DND-41 (cell line): ENCODE data around the gene RNF152.

Experiments used
- ATAC-seq: fragments of 200-7000 bp; cut with Tn5 transposase; 3 replicates; pipeline ENCODE4 v1.9.1; 2021; ENCODE audit warnings: low read depth; ENCODE audit not compliant: insufficient read depth
- DNase-seq: peaks from one replicate; pipeline ENCODE4 v3.0.0-alpha.2; 2020
- H2AFZ ChIP-seq: 2 replicates; pipeline ENCODE4 v1.6.0; 2012; ENCODE audit warnings: low read depth, low read length
- H3K27ac ChIP-seq: 2 replicates; pipeline ENCODE4 v1.5.1; 2012; ENCODE audit warnings: low read length, inconsistent platforms
- H3K27me3 ChIP-seq: fragments of 200-600 bp; sonication (generic); 2 replicates; pipeline ENCODE4 v1.6.0; 2012; ENCODE audit warnings: low read length, mild to moderate bottlenecking, inconsistent platforms; ENCODE audit not compliant: insufficient read depth, poor library complexity
- H3K36me3 ChIP-seq: 2 replicates; pipeline ENCODE4 v1.5.1; 2012; ENCODE audit warnings: low read length, inconsistent platforms; ENCODE audit not compliant: insufficient read depth
- H3K4me1 ChIP-seq: 2 replicates; pipeline ENCODE4 v1.5.1; 2012; ENCODE audit warnings: mild to moderate bottlenecking, low read length; ENCODE audit not compliant: insufficient read depth
- H3K4me2 ChIP-seq: 2 replicates; pipeline ENCODE4 v1.6.0; 2012; ENCODE audit warnings: mild to moderate bottlenecking, moderate library complexity, low read length, inconsistent platforms; ENCODE audit not compliant: insufficient read depth
- H3K4me3 ChIP-seq, 2 experiments: fragments of 200-600 bp in 1 of 2; shearing (Covaris generic) in 1 of 2; 2 replicates each; pipeline ENCODE4 v1.5.1; 2012 to 2016; ENCODE audit warnings: inconsistent platforms in 2 of 2, low read length in 2 of 2, mild to moderate bottlenecking in 2 of 2, low read depth in 1 of 2, moderate library complexity in 1 of 2
- H3K79me2 ChIP-seq: 2 replicates; pipeline ENCODE4 v1.6.0; 2012; ENCODE audit warnings: low read length, inconsistent platforms; ENCODE audit not compliant: insufficient read depth
- H3K9ac ChIP-seq: 2 replicates; pipeline ENCODE4 v1.6.0; 2012; ENCODE audit warnings: low read depth, mild to moderate bottlenecking, inconsistent platforms, low read length, moderate library complexity
- H3K9me3 ChIP-seq: 2 replicates; pipeline ENCODE4 v1.5.1; 2012; ENCODE audit warnings: low read length, moderate library complexity, mild to moderate bottlenecking, inconsistent platforms; ENCODE audit not compliant: insufficient read depth, severe bottlenecking
- H4K20me1 ChIP-seq: 2 replicates; pipeline ENCODE4 v1.6.0; 2012; ENCODE audit warnings: low read length; ENCODE audit not compliant: insufficient read depth
- EZH2 ChIP-seq: IDR thresholded peaks from 3 replicates; pipeline ENCODE4 v1.6.1; 2012; ENCODE audit warnings: borderline replicate concordance, low read depth, mild to moderate bottlenecking, moderate library complexity, low read length, inconsistent platforms; ENCODE audit not compliant: severe bottlenecking
- TF ChIP-seq, protein P1 (sequence below): IDR thresholded peaks from 2 replicates; pipeline ENCODE4 v1.5.1; 2012; ENCODE audit warnings: borderline replicate concordance, low read length, moderate library complexity, mild to moderate bottlenecking; ENCODE audit not compliant: poor library complexity, severe bottlenecking; ENCODE audit errors: extremely low read depth

RNF152 gene

GRCh38 chr18:61824733-61825363 is 68.0 kb downstream of the RNF152 start:
- ATAC-seq (no peak), DNase-seq (no peak)
- Histone ChIP-seq H3K9ac (no peak overlapping the region), H3K4me2 (no peak overlapping the region), H3K9me3 (no peaks in the 10 kb centered on the region), H4K20me1 (no peaks in the 10 kb centered on the region), H3K4me3 (no peak overlapping the region), H3K27ac (no peak overlapping the region), H3K79me2 (peaks cover 5% of the 10 kb centered on the region), H2AFZ (no peak overlapping the region), H3K4me1 (peaks cover 34% of the 10 kb centered on the region), H3K27me3 (no peaks in the 10 kb centered on the region), H3K36me3 (no peaks in the 10 kb centered on the region)
- TF ChIP-seq, protein P1, sequence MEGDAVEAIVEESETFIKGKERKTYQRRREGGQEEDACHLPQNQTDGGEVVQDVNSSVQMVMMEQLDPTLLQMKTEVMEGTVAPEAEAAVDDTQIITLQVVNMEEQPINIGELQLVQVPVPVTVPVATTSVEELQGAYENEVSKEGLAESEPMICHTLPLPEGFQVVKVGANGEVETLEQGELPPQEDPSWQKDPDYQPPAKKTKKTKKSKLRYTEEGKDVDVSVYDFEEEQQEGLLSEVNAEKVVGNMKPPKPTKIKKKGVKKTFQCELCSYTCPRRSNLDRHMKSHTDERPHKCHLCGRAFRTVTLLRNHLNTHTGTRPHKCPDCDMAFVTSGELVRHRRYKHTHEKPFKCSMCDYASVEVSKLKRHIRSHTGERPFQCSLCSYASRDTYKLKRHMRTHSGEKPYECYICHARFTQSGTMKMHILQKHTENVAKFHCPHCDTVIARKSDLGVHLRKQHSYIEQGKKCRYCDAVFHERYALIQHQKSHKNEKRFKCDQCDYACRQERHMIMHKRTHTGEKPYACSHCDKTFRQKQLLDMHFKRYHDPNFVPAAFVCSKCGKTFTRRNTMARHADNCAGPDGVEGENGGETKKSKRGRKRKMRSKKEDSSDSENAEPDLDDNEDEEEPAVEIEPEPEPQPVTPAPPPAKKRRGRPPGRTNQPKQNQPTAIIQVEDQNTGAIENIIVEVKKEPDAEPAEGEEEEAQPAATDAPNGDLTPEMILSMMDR, result no peak
- TF ChIP-seq EZH2, result no peak

- Histone ChIP-seq H3K27ac (no peak overlapping the region), H3K4me2 (no peak overlapping the region), H3K4me1 (peaks cover 34% of the 10 kb centered on the region), H3K4me3 (no peak overlapping the region), H3K9me3 (no peaks in the 10 kb centered on the region), H3K79me2 (peaks cover 8% of the 10 kb centered on the region), H3K9ac (no peak overlapping the region), H3K27me3 (no peaks in the 10 kb centered on the region), H2AFZ (no peak overlapping the region), H3K36me3 (no peaks in the 10 kb centered on the region), H4K20me1 (no peaks in the 10 kb centered on the region)
- no peak for TF ChIP-seq EZH2
- TF ChIP-seq, protein P1, result no peak
- DNase-seq (no peak), ATAC-seq (no peak)
These were observed 69.2 kb downstream of the RNF152 start for GRCh38 chr18:61823595-61823994.

- ATAC-seq, result no peak
- Histone ChIP-seq H3K4me2 (no peak overlapping the region), H3K79me2 (peaks cover 7% of the 10 kb centered on the region), H3K27ac (no peak overlapping the region), H3K4me1 (peaks cover 34% of the 10 kb centered on the region), H3K4me3 (no peak overlapping the region), H2AFZ (no peak overlapping the region), H3K36me3 (no peaks in the 10 kb centered on the region), H3K9ac (no peak overlapping the region), H4K20me1 (no peaks in the 10 kb centered on the region), H3K27me3 (no peaks in the 10 kb centered on the region), H3K9me3 (no peaks in the 10 kb centered on the region)
- DNase-seq, result no peak
- TF ChIP-seq, protein P1, result no peak
- no peak for TF ChIP-seq EZH2
These were observed 69.9 kb downstream of the RNF152 start for GRCh38 chr18:61822879-61823278.

DNA sequence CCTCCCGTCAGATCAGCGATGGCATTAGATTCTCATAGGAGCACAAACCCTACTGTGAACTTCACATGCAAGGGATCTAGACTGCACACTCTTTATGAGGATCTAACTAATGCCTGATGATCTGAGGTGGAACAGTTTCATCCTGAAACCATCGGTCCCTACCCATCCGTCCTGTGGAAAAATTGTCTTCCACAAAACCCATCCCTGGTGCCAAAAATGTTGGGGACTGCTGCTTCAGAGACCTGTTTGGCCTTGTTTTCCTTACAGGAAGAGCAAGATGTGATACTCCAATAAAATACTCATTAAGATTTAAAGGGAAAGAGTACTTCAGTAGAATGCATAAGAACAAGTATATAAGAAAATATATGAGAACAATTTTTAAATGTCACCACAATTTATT is 71.1 kb downstream of the RNF152 start:
- no peak for ATAC-seq
- H3K9ac ChIP-seq, result no peak overlapping the region
- H4K20me1 ChIP-seq, result no peaks in the 10 kb centered on the region
- no peak for DNase-seq
- H3K4me1 ChIP-seq, result peaks cover 34% of the 10 kb centered on the region
- no peak overlapping the region for H3K4me3 ChIP-seq
- no peaks in the 10 kb centered on the region for H3K9me3 ChIP-seq
- H3K4me2 ChIP-seq, result no peak overlapping the region
- no peak for TF ChIP-seq EZH2
- TF ChIP-seq, protein P1, result no peak
- no peak overlapping the region for H2AFZ ChIP-seq
- no peaks in the 10 kb centered on the region for H3K36me3 ChIP-seq
- H3K27me3 ChIP-seq, result no peaks in the 10 kb centered on the region
- H3K79me2 ChIP-seq, result peaks cover 6% of the 10 kb centered on the region; the same call in 1 of the 2 replicates
- peak overlapping the region; percentile 48 for H3K27ac ChIP-seq
